ENCODE results near the gene CASK. TPM values are rescaled to one million over a fixed set of nuclear protein-coding genes. Genes with fewer than 3 reads are reported as not detected.
"Not testable (repeated sequence)": the region's sequence is repeated elsewhere in the genome, so short reads cannot be mapped to it uniquely, and the experiment has no call there.

Gene CASK
- total RNA-seq, 1 experiment from 2014 or later, result 15.8 TPM

DNA sequence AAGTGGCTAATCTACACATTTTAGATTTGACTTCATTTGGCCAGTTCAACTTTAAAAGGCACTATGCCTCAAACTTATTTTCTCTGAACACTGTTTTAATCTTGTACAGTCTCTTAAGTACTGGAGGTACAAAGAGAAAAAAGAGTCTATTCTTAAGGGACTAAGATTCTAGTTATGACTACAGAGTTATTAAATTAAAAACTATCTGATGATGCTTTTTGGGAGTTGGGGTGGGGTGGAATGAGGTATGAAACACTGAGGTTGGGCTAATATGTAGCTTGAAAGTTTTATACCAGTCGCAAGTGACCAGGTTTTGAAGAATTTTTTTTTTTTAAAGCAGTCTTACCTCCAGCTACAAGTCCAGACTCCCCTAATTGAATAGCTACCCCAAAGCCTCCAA lies 252.3 kb downstream of the CASK start:
- Histone ChIP-seq H3K27me3 (replicated peaks) (no peaks in the 10 kb centered on the region), H3K36me3 (no peaks in the 10 kb centered on the region), H3K4me1 (replicated peaks) (no peaks in the 10 kb centered on the region), H3K9me3 (replicated peaks) (no peaks in the 10 kb centered on the region), H3K4me3 (no peak overlapping the region), H3K27ac (no peak overlapping the region)
- DNase-seq (ENCODE audit: low read depth in 1 of 2, low spot score in 2 of 2), result no peak

DNA sequence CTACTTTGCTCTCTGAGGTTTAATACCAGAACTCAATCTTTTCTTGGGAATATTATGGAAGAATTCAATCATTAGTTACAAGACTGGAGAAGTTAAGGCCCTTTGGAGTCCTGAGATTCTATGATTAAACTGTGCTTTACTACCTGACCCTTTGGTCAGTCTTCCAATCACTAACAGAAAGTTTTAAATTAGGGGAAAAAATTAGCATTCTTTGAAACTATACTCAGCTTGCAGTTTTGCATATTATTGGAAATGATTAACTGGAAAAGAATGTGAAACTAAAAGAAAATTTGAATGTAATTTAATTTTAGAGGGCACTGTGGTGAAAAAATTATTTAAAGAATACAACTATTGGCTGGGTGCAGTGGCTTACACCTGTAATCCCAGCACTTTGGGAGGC lies 253.2 kb downstream of the CASK start:
- H3K4me1 ChIP-seq (replicated peaks), result no peaks in the 10 kb centered on the region
- H3K27ac ChIP-seq, result no peak overlapping the region
- no peak overlapping the region for H3K4me3 ChIP-seq
- no peaks in the 10 kb centered on the region for H3K9me3 ChIP-seq (replicated peaks)
- no peaks in the 10 kb centered on the region for H3K36me3 ChIP-seq
- no peak for DNase-seq (ENCODE audit: low read depth in 1 of 2, low spot score in 2 of 2)
- no peaks in the 10 kb centered on the region for H3K27me3 ChIP-seq (replicated peaks)

DNA sequence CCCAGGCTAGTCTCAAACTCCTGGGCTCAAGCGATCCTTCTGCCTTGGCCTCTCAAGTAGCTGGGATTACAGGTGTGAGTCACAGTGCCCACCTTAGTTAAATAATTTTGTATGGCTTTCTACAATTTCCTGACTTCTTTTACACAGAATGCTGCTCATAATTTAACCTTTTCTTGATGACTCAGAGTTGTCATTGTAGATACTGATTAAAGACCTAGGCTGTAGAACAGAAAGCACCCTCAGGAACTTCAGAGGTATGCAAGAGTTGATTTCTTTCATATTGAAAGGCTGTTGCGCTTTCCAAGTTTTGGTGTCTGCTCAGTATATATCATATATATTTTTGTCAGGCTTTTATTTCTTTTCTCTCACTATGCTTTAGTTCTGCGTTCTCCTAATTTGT lies 255.7 kb downstream of the CASK start:
- H3K27me3 ChIP-seq (replicated peaks), result no peaks in the 10 kb centered on the region
- no peaks in the 10 kb centered on the region for H3K4me1 ChIP-seq (replicated peaks)
- H3K9me3 ChIP-seq (replicated peaks), result no peaks in the 10 kb centered on the region
- DNase-seq (ENCODE audit: low read depth in 1 of 2, low spot score in 2 of 2), result no peak
- no peaks in the 10 kb centered on the region for H3K36me3 ChIP-seq
- H3K4me3 ChIP-seq, result no peak overlapping the region
- no peak overlapping the region for H3K27ac ChIP-seq

DNA sequence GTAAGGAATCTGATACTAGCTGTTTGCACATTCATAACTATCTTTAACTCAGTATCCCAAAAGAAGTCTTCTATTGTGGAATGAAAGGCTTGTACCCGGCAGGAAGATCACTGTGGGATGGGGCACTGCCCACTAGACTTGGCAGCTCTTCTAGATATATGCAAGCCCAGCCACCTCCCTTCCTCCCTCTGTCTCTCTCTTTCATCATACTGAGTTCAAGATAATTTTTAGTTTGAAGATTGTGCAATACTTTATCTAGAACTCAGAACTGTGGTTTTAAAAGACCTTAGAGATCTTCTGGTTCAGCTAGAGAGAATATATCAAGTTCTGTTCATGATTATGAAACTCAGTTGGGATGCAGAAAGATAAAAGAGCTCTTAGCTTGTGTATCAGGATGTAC lies 257.1 kb downstream of the CASK start:
- DNase-seq (ENCODE audit: low read depth in 1 of 2, low spot score in 2 of 2), result no peak
- no peaks in the 10 kb centered on the region for H3K9me3 ChIP-seq (replicated peaks)
- H3K36me3 ChIP-seq, result no peaks in the 10 kb centered on the region
- H3K4me3 ChIP-seq, result no peak overlapping the region
- no peaks in the 10 kb centered on the region for H3K27me3 ChIP-seq (replicated peaks)
- H3K27ac ChIP-seq, result no peak overlapping the region
- H3K4me1 ChIP-seq (replicated peaks), result no peaks in the 10 kb centered on the region

DNA sequence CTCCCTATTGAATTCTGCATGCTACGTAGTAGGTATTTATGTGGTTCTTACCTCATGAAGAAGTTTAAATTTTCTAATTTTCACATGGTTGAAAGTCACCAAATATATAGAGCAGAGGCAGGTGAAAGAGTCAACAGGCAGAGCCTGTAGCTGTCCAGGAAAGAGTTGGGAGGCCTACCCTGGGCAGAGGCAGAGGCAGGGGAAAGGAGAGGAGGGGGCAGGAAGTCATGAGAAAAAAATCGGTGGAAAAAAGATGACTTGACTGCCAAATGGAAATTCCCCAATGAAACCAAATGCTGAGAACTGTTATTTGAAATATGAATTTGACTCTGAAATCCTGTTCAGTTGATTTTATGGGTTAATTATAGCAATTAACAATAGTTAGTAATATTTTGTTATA lies 257.7 kb downstream of the CASK start:
- no peak overlapping the region for H3K27ac ChIP-seq
- H3K4me3 ChIP-seq, result no peak overlapping the region
- no peaks in the 10 kb centered on the region for H3K9me3 ChIP-seq (replicated peaks)
- H3K36me3 ChIP-seq, result no peaks in the 10 kb centered on the region
- no peaks in the 10 kb centered on the region for H3K27me3 ChIP-seq (replicated peaks)
- DNase-seq (ENCODE audit: low read depth in 1 of 2, low spot score in 2 of 2), result no peak
- no peaks in the 10 kb centered on the region for H3K4me1 ChIP-seq (replicated peaks)

DNA sequence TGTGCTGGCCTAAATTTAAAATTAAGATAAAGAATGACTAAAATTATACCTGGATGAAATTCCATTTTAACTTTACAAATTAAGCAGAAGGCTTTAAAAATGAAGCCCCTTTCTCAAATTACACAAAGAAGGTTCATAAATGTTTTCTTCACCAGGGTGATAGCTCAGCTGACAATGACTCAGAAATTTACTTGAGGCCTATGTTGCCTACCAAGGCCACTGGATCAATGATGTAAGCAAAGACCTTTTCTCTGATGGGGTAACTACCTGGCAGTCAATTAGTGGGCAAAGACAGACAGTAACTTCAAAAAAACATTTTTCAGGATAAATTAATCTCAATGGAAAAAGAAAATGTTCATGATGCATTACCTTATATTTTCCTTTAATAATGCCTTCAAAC lies 258.4 kb downstream of the CASK start:
- DNase-seq (ENCODE audit: low read depth in 1 of 2, low spot score in 2 of 2), result no peak
- no peaks in the 10 kb centered on the region for H3K4me1 ChIP-seq (replicated peaks)
- H3K27ac ChIP-seq, result no peak overlapping the region

DNA sequence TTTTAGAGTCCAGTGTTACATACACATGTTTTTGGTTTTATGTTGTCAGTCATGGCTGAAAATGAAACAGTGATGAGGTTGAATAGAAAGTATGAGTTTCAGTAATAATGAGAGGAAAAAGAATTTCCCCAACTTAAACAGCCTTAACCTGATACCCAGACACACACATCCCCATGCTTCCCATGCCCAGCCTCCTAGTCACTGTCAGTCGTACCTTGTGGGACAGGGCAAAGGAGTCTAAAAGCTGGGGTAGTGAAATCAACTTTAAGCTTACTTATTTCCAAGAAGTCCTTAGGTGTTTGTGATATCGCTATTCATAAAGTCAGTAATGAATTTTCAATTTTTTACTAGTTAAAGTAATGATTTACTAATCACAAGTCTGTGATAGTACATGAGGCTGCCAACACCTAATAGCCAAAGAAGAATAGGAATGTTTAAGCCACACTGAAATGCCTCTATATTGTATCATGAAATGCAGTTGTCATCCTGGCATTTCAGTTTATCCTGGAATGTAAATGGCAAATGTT lies 258.9 kb downstream of the CASK start:
- no peaks in the 10 kb centered on the region for H3K36me3 ChIP-seq
- H3K27me3 ChIP-seq (replicated peaks), result no peaks in the 10 kb centered on the region
- no peak overlapping the region for H3K27ac ChIP-seq
- H3K9me3 ChIP-seq (replicated peaks), result no peaks in the 10 kb centered on the region
- no peak overlapping the region for H3K4me3 ChIP-seq
- H3K4me1 ChIP-seq (replicated peaks), result no peaks in the 10 kb centered on the region
- no peak for DNase-seq (ENCODE audit: low read depth in 1 of 2, low spot score in 2 of 2)

More for the DNA sequence above, 258.4 kb downstream of the CASK start:
- H3K4me3 ChIP-seq, result no peak overlapping the region
- H3K36me3 ChIP-seq, result no peaks in the 10 kb centered on the region
- H3K27me3 ChIP-seq (replicated peaks), result no peaks in the 10 kb centered on the region
- no peaks in the 10 kb centered on the region for H3K9me3 ChIP-seq (replicated peaks)

DNA sequence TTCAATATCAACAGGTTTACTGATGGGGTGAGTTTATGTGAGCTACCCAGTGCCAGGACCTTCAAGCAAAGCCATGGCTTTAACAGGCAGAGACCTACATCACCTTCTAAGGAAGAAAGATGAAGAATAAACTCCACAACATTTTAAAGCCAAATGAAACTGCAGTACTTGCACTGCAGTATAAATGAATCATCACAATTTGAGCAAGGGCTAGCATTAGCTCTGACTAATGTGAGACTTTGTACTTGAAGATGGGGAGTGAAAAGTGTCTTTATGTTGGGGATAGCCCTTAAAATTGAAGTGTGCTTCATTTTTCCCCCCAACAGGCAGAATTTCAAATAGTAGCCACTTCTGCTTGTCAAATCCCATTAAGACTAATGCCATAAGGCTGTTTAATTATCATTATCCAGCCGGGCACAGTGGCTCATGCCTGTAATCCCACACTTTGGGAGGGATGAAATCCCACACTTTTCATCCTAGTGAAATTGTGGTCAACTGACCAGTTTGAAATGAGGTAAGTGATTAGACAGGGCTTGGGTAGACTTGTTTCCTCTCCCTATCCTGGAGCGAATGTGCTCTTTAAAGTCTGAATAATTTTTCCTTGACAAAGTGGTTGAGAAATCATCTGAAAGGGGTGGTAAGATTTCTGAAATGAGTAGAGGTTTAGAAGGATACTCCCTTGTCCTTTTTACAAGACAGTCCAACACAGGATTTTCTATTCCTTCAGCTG lies 261.8 kb downstream of the CASK start:
- Histone ChIP-seq H3K4me3 (no peak overlapping the region), H3K9me3 (replicated peaks) (no peaks in the 10 kb centered on the region), H3K36me3 (no peaks in the 10 kb centered on the region), H3K27ac (no peak overlapping the region), H3K4me1 (replicated peaks) (no peaks in the 10 kb centered on the region), H3K27me3 (replicated peaks) (no peaks in the 10 kb centered on the region)
- DNase-seq (ENCODE audit: low read depth in 1 of 2, low spot score in 2 of 2), result no peak

DNA sequence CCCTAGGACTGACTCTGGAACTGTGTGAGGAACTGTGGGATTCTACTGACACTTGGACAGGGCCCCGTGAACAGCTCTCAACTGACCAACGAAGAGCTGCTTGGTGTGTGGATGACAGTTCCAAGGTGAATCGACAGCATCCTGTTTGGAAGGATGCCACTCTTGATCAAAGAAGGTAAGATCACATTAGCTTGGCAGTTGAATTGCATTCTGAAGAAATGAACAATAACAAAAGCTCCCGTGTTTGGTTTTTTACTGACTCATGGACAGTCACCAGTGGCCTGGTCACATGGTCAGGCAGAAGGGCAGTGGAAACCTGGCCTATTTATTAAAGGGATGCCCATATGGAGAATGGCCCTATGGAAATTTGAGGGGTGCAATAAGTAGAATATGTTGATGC lies 267.7 kb downstream of the CASK start:
- Histone ChIP-seq H3K27me3 (replicated peaks) (no peaks in the 10 kb centered on the region), H3K27ac (no peak overlapping the region)
- DNase-seq (ENCODE audit: low read depth in 1 of 2, low spot score in 2 of 2), result no peak

DNA sequence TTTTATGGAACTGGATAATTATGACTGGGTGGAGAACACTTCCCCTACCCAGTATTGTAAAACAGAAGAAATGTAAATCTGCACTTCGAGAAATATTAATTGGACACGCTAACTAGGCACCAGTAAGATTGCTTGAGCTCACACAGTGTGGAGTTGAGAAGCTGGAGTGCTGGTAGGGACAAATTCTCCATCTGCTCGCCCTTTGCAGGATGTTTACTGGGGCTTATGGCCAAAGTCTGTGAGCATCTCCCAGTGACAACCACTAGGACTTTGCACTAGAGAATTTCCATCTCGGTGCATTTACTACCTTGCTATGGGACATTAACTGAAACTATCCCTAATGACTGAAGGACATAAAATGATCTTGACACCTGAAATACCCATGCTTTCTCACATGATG lies 268.3 kb downstream of the CASK start:
- DNase-seq (ENCODE audit: low read depth in 1 of 2, low spot score in 2 of 2), result no peak
- Histone ChIP-seq H3K4me3 (no peak overlapping the region), H3K36me3 (no peaks in the 10 kb centered on the region), H3K27me3 (replicated peaks) (no peaks in the 10 kb centered on the region), H3K4me1 (replicated peaks) (no peaks in the 10 kb centered on the region), H3K9me3 (replicated peaks) (no peaks in the 10 kb centered on the region), H3K27ac (no peak overlapping the region)

More for the DNA sequence above, 267.7 kb downstream of the CASK start:
- H3K36me3 ChIP-seq, result no peaks in the 10 kb centered on the region
- no peaks in the 10 kb centered on the region for H3K9me3 ChIP-seq (replicated peaks)
- H3K4me1 ChIP-seq (replicated peaks), result no peaks in the 10 kb centered on the region
- H3K4me3 ChIP-seq, result no peak overlapping the region

DNA sequence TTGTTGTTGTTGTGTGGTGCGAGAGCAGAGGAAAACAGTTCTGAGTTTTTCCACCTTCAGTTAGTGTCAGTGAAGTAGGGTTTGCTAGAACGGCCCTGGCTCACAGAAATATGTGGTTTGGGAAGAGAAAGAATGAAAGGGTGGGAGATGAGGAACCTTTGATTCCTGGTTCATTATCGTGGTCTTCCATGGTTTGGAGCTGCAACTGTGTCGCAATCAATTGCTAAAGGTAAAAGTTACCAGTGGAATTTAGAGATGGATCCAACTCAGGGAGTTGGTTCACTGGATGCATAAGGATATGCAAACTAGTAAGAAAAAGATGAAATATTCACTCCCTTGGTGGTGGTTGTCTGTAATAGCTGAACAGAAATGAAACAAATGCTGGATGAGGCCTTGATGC lies 270.2 kb downstream of the CASK start:
- no peak overlapping the region for H3K27ac ChIP-seq
- H3K9me3 ChIP-seq (replicated peaks), result no peaks in the 10 kb centered on the region
- no peaks in the 10 kb centered on the region for H3K36me3 ChIP-seq
- H3K27me3 ChIP-seq (replicated peaks), result no peaks in the 10 kb centered on the region
- no peak overlapping the region for H3K4me3 ChIP-seq
- no peaks in the 10 kb centered on the region for H3K4me1 ChIP-seq (replicated peaks)
- no peak for DNase-seq (ENCODE audit: low read depth in 1 of 2, low spot score in 2 of 2)

DNA sequence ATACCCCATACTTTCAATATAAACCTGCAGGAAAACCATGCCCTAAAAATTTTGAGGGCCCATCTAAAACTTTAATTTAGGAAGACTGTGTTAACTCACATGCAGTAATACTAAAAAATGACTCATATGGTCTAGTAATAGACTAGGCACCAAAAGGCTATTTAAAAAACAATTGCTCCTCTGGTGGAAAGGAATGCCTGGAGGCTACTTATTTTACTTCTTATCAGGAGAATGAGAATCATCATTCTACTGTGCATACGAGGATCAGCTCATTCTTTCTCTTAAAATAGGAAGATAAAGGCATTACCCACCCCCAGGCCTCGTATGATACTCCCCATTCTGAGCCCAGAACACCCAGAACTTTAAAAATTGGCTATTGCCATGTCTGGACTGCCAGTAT lies 277.2 kb downstream of the CASK start:
- H3K9me3 ChIP-seq (replicated peaks); H3K4me3 ChIP-seq; H3K4me1 ChIP-seq (replicated peaks); H3K27me3 ChIP-seq (replicated peaks); H3K36me3 ChIP-seq; DNase-seq (ENCODE audit: low read depth in 1 of 2, low spot score in 2 of 2); H3K27ac ChIP-seq: not testable (repeated sequence)

DNA sequence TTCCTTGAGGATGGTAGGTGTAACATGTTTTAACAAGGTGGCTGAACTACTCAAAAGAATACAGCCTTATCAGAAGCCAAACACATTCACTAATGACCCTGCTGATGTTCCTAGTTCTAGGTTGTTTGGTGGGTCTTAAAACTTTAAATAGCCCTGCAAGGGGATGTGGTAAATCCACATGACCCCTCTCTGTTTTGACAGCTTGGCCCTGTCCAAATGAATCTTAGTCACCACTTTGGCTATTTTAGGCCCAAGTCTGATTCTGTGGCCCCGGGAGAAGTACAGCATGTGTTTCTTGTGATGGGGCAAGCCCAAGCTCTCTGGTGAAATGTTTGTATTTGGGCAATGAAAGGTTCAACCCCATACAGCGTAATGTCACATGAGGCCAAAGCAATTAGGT lies 289.1 kb downstream of the CASK start:
- H3K4me3 ChIP-seq, result no peak overlapping the region
- H3K27me3 ChIP-seq (replicated peaks), result no peaks in the 10 kb centered on the region
- H3K27ac ChIP-seq, result no peak overlapping the region
- no peaks in the 10 kb centered on the region for H3K36me3 ChIP-seq
- no peaks in the 10 kb centered on the region for H3K4me1 ChIP-seq (replicated peaks)
- DNase-seq (ENCODE audit: low read depth in 1 of 2, low spot score in 2 of 2), result no peak
- H3K9me3 ChIP-seq (replicated peaks), result no peaks in the 10 kb centered on the region

DNA sequence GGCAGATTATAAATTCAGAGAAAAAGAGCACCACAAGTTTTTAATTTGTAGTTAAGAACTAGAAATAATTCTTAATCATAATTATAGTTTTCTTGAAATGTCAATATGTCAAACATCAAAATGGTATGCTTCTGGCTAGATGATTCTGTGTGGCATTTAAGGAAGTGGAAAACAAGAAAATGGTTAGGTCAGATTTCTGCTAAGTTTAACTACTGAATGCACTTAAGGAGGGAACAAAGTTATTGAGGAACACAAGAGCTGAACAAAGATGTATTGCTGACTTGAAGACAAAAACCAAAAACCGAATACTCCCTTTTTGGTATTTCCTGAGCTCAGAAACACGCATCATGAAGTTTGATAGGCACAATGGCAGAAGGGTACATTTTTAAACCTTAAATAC lies 293.3 kb downstream of the CASK start:
- H3K9me3 ChIP-seq (replicated peaks), result no peaks in the 10 kb centered on the region
- H3K4me1 ChIP-seq (replicated peaks), result no peaks in the 10 kb centered on the region
- DNase-seq (ENCODE audit: low read depth in 1 of 2, low spot score in 2 of 2), result no peak
- no peaks in the 10 kb centered on the region for H3K36me3 ChIP-seq
- H3K4me3 ChIP-seq, result no peak overlapping the region
- H3K27ac ChIP-seq, result no peak overlapping the region
- no peaks in the 10 kb centered on the region for H3K27me3 ChIP-seq (replicated peaks)

DNA sequence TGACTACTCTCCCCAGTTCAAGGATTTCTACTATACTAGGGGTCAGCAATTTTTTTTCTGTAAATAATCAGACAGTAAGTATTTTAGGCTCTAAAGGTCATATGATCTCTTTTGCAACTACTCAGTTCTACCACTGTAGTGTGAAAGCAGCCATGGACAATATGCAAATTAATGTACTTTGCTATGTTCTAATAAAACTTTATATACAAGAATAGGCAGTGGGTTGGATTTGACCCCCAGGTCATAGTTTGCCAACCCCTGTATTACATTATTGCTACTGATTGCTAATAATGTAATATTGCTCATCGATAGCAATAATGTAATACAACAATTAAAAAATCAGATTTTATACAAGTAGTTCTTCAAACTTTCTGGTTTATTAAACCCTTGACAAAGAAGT lies 293.8 kb downstream of the CASK start:
- no peak overlapping the region for H3K4me3 ChIP-seq
- no peaks in the 10 kb centered on the region for H3K9me3 ChIP-seq (replicated peaks)
- no peaks in the 10 kb centered on the region for H3K4me1 ChIP-seq (replicated peaks)

More for the DNA sequence above, 293.8 kb downstream of the CASK start:
- Histone ChIP-seq H3K27ac (no peak overlapping the region), H3K36me3 (no peaks in the 10 kb centered on the region), H3K27me3 (replicated peaks) (no peaks in the 10 kb centered on the region)
- DNase-seq (ENCODE audit: low read depth in 1 of 2, low spot score in 2 of 2), result no peak

Data from SJSA1 (cell line).